GM18858 (cell line): Measurements from ENCODE around the gene ABHD12B.

Source experiments
- ATAC-seq: cut with Tn5 transposase; IDR thresholded peaks from one replicate; pipeline ENCODE4 v1.9.1; 2021; ENCODE audit not compliant: unreplicated experiment

ABHD12B gene, protein sequence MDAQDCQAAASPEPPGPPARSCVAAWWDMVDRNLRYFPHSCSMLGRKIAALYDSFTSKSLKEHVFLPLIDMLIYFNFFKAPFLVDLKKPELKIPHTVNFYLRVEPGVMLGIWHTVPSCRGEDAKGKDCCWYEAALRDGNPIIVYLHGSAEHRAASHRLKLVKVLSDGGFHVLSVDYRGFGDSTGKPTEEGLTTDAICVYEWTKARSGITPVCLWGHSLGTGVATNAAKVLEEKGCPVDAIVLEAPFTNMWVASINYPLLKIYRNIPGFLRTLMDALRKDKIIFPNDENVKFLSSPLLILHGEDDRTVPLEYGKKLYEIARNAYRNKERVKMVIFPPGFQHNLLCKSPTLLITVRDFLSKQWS

DNA sequence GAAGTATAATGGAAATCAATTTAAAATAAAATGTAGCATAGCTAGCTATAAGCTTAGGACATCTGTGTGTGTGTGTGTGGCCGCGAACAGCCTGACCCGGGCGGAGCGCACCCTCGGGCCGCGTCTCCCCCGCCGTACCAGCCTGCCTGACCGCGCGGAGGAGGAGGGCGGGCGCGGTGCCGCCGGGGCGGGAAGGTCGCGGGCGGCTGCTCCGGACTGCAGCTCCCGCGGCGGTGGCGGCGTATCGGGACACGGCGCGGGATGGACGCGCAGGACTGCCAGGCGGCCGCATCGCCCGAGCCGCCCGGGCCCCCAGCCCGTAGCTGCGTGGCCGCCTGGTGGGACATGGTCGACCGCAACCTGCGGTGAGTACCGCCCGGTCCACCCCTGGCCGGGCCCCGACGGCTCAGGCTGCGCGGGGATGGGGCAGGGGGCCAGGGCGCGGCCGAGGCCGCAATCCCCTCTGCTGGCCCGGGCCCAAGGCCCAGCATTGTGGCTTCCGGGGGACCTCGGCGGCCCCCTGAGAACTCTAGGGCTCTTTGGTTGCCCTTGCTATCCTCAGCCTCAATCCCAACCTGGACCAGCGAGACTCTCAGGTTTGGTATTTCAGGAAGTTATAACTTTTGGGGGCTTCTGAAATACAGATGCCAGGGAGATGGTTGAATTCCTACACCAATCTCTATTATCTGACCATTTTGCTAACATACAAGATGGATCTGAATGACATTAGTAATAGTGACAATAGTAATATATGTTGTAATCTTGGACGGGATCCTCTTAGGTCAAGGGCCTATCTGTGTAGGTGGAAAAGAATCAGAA is at the start of gene ABHD12B:
Gene ABHD12B (plus strand): TSS at position 140 of the 819 bp plus-strand sequence. CDS start 122 bp downstream, at position 262.
- ATAC-seq, result no peak

DNA sequence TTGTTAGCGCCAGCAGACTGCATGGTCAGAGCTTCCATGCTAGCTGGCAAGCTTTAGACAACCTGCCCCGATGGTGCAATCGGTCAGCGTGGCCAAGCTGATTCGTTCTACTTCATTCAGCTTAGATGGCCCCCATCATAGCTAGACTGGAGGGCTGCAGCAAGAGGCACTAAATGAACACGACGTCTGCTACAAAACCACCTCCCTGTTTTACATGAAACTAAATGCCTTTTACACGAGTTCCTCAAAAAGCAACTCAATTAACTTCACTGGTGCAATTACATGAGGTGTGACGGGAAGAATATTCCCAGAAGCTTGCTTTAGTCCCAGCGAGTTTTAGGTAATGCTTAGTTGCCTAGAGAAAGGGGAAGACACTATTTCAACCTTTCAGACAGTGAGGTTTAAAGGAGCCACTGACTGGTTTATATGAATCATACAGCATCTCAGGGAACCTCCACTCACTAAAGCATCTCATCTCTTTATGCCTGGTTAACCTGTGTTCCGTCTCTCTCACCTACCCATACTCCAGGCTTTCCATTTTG is 49.3 kb upstream of the ABHD12B start:
- no peak for ATAC-seq

DNA sequence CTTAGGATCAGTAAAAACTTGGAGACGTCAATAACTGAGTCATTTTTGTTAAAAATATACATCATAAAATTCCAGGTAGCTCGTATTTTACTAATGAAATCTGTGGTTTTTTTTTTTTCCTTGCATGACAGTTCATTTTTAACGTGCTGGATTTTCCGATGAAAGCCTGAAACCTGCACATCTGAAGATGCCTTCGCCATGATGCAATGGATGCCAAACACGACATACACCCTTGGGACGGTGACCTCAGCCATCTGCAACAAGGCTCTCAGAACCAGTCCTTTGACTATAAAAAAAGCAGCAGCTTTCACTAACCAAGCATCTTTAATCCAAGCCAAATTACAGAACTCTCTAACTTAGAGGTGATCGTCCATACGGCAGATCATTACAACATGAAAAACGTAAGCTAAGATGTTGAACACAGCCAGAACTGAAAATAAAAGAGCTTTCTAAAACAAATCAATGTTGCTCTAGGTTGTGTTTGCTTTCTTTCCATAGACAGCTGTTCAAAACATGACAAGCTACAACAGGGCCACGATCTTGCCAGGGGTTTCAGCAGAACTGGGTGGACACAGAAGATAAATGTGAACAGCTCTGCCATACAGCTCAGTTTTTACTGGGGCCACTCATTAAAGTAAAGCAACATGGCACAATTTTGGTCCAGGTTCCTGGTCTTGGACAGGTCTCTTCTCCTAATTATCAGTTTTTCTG is 48.6 kb upstream of the ABHD12B start:
- ATAC-seq, result peak; percentile 5

DNA sequence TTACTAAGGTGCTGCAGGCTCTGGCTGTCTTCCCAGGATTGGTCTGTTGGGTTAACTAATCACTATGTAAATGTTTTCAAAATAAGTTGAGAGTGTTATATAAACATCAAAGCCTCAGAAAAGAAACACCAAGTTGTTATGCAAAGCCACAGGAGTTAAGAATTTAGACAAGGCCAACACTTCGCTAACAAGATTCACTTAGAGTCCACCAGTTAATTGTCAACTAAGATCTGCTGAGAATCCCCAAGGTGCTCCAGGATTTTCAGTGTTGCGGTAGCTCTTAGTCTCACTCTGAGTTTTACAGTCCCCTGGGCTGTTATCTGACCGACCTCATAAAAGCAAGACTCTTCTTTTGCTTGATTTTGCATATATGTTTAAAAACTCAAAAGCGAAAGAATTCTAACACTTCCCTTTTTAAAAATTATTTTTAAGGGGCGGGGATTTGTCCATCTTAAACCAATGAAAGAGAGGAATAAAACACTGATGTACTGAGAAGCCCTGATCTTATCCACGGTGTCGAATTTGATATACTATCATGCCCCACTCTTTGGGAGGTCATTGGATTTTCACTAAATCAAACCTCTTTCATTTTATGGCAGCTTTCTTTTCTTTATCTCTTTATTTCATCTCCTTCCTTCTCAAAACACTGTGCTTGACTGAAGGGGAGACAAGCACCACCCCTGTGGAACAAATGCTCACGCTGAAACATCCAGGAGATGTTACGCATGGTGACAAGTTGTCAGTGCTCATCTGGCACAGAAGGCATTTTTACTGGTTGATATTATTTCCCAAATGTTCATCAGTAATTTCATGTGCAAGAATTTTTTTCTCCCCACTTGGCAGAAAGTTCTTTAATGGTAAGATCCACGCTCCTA is 47.9 kb upstream of the ABHD12B start:
- ATAC-seq, result peak; percentile 69

DNA sequence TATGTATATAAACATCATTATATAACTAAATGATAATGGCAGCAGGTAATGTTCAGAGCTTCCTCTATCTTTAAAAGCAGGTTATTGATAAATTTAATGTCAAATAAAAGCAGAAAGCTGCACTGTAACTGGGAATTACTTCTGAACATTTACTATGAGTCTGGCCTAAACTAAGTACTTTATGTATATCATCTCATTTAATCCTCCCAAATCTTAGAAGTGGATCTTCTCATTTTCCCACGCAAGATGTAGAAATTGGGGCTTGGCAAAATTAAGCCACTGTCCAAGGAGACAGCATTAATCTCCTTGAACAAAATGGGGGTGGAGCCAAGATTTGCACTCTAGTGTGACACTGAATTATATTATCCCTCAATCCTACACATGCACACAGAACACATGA is 46.5 kb upstream of the ABHD12B start:
- no peak for ATAC-seq

DNA sequence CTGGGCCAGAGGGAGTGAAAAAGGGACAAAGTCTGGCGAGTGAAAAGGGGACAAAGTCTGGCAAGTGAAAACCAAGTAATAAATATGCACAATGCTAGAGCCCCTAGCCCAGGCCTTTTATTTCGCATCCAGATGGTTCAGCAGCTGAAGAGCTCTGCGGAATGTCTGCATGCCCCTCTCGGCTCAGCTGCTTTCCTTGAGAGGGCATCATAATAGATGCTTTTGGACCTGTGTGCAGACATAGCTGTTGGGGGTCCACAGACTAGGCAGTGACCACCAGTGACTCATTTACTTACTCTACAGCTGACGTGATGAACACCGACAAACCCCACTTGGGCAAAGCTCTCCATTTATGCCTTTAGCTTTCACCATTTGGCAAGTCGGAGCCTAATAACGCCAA is 45.2 kb upstream of the ABHD12B start:
- ATAC-seq, result no peak

DNA sequence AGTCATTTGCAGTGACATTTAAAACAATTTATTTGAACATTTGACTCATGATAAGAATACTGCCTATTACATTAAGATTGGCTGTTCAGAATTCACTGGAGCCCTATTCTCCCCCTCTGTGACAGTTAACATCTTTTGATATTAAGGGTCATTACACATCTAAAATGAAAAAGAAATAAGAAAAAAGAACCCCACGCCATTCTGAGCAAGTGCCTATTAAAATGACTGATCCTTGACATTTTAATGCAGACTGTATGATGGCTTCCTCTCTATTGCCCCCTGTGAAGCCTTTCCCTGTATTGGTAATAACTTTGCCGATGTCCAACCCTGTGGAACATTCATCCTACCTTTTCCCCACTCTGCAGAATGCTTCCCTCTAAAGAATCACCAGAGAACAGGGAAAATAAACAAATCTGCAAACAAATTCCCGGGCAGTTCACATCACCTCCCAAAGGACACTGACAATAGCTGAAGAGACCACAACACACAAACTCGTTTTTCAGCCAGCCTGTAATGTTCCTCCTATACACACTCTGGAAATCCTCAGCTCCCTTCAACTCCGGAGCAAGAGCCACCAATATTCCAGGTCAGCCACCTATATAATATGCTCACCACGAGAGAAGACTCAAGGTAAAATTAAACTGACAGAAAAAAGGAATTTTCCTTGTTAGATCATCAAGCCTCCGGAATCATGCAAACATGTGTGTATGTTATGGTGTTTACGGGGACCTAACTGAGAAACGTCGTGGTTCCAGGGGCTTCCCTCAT is 42.9 kb upstream of the ABHD12B start:
- ATAC-seq, result no peak

DNA sequence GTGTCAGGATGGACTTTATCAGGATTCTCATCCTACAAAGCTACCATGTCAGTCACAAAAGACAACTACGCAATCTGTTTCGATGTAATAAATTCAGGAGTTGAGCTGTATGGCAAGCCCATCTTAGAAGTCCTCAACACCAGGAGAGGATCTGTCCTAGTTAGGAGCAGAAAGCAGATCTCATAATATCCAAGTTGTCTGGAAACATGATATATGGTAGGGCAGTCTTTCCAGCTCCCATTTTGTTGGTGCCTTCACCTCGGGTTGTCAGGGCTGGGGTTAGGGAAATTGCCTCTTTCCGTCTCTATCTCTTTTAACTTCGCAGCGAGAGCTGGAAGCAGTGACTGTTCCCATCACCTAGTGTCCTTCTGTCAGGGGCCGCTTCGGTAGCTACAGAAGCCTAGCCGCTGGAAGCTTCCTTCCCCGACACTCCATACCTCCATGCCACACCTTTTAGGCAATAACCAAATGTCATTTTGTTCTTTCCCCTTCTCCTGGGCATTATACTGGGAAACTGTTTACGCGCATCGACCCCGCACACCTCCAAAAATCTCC is 42.3 kb upstream of the ABHD12B start:
- ATAC-seq, result no peak

DNA sequence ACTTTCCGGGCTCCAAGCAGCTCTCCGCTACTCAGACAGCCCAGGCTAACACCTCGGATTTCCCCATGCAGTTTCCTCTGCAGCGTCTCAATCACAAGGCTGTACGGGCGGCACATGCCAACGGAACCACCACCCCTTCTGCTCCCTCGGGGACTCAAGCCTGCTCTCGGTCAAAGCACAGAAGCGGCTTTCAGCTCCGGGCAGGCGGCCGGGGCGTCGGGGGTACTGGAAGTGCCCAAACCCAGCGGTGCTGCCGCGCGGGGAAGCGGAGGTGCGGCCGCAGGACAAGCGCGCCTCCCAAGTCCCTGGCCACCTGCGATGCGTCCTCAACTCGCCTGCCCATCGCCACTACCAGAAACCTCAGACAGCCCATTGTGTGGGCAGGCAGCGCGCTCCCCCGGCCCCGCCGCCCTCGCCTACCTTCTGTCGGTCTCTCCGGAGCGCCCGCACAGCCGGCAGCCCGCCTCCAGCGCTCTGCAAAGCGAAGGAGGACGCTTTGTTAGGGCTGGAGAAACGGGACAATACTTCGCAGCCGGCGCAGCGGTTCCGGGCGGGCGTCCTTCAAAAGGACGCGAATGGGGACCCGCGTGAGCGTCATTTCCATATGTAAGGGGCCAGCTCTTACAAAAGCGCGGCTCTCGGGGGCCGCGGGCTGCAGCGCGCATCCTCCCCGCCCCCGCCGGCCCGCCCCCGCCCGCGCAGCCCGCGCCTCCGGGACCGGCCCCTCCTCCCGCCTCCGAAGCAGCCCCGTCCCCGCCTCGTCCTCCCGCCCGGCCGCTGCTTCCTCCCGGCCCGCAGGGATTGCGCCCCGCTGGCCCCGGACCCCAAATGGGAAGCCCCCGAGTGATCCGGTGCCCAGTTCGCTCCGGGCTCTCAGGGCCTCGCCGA is 41.6 kb upstream of the ABHD12B start:
- peak; percentile 22 for ATAC-seq

DNA sequence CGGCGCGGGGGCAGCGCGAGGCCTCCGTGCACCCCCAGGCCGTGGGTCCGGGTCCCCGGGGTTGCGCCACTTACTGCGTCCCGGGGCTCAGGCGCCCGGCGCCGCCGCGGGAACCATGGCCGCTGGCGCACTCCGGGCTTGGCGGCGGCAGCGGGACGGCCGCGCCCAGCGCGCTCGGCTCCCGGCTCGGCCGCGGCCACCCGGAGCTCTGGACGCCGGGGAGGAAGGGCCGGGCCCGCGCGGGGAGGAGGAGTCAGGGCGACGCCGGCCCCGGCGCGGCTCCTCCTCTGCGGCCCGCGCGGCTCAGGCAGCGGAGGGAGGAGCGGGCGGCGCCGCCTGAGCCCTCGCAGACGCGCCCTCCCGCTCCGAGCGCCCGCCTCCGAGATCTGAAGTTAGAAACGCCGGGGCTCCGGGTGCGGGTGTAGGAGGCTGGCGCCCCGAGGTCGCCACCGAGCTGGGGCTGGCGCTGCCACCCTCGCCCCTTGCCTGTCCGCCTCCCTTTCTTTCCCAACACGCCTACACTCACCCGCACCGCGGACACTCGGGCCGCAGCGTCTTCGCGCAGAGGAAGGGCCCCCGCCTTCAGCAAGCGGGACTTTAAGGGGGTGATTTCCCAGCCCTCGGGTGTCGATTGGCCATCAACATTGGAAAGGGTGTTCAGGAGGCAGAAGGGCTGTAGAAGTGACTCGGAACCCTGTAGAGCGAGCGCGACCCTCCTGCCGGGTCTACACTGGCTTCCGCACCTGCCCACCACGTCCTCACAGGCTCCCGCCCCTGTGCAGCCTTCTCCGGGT is 40.7 kb upstream of the ABHD12B start, which contains the start of gene NIN:
Gene NIN (minus strand): TSS at position 231 of the 794 bp plus-strand sequence. CDS start 9,106 bp downstream, outside the sequence.
- ATAC-seq, result peak; percentile 67

DNA sequence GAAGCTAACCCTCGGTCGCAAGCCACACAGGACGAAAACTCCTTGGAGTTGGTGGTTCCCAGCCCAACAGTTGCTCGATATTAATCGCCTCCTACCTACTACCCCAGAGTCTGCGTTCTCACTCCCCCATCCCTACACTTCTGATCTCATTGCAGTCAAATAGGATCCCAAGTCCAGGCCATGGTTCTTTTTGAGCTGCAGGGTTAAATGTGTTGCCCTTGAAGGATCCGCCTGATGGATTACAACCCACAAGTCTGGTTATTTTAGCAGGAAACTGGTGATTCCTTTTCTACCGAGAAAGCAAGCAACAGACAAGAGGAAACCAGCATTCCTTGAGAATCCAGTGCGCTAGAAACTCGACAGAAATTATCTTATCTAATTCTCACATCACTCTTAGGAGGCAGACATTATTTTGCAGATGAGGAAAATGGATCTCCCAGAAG is 40.1 kb upstream of the ABHD12B start:
- no peak for ATAC-seq

DNA sequence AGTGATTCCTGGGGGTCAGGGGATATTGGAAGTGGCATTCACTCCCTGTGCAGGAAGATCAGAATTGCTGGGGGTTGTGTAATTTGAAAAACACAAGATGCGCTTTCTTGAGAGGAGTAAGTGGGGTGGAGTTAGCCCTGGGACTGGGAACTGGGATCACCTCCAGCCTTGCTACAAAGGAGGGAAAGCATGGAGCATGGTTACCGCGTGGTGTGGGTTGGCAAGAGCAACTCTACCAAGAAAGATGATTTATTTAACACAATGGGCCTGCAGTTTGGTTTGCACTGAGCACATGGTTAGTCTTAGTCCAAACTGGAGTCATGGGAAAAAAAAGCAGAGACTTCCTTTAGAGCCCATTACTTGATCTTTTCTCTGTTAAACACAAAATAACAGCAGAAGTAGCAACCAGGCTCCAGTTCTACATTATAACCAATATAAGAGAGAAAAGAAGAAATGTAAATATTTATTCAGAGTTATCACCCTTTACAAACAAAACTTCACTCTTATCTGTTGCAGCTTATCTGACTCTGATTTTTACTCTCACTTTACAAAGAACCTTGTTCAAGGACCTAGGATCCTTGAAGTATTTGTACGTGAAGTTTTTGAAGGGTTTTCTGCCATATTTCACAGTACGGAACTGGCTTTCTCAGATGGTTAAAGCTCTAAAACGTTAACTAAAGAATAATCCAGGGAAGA is 38.8 kb upstream of the ABHD12B start:
- ATAC-seq, result no peak

DNA sequence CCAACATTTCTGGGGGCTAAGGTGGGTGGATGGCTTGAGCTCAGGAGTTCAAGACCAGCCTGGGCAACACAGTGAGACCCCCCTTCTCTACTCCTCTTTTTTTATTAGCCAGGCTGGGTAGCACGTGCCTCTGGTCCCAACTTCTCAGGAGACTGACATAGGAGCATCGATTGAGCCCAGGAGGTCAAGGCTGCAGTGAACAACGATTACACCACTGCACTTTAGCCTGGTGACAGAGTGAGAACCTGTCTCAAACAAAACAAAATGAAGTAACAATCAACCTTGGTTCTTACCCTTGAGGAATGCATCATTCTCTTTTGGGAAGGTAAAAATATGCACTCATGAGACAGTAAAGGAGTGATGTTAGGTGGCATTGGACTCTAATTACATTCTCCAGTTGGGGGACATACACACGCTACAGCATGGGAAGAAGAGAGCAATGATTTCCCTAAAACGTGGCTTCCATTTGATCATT is 37.0 kb upstream of the ABHD12B start:
- no peak for ATAC-seq

DNA sequence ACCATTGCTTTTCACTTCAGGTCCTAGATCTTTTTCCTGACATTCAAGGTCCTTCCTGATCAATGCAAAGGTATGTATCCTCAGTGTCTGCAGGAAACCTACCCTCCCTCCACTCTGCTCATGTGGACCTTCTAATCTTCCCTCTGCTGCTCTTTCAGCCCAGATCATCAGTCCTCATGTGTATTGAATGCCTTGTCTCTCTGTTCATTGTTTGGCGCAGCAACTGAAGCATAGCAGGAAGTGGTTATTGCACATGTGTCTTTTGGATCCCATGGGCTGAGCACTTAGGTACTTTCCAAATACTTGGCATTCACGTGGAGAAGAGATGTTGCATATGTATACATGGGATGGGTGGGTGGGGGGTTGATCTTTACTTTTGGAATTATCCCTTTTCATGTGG is 36.6 kb upstream of the ABHD12B start:
- peak; percentile 29 for ATAC-seq

DNA sequence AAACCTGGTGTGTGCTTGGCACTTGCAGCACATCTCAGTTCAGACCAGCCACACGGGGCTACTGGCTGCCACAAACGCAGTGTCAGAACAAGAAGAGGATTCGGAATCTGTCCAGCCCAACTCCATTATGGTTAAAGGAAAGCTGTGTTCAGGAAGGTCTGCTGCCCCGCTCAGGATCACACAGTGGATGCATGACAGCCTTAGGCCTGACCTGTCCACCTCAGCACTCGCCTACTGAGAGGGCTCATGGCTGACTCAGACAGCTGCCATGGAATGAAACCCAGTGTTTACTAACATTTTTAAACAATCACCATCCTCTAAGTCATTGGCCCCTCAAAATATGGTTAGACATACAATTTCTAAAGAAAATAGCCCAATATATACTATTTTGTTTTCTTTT is 35.3 kb upstream of the ABHD12B start:
- no peak for ATAC-seq

DNA sequence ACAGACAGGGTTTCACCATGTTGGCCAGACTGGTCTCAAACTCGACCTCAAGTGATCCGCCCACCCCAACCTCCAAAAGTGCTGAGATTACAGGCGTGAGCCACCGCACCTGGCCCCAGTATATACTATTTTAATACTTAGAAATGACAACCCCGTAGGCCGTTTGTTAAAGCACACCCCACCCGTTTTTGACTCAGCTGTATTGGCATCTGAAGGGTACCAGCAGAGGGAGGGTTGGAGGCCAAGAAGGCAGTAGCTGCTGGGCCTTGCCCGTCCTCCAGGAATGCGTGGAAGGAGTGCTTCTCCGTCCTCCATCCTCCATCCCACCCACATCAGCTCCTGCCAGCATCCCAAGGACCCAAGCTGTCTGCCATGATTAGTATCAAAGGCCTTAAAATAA is 34.6 kb upstream of the ABHD12B start:
- ATAC-seq, result no peak
